Activated naive CD8-positive, alpha-beta T cell treated with anti-CD3 and anti-CD28 coated beads, Interleukin-2, amount 50 U/mL, for 16 hours (primary cell): ENCODE measurements around the gene SHISA8.
"Not testable (repeated sequence)": the region's sequence is repeated elsewhere in the genome, so short reads cannot be mapped to it uniquely, and the experiment has no call there.

ENCODE experiments used
- DNase-seq: peaks from one replicate; pipeline ENCODE4 v3.0.0-alpha.2; 2020; ENCODE audit warnings: low read depth, low spot score

The SHISA8 gene

DNA sequence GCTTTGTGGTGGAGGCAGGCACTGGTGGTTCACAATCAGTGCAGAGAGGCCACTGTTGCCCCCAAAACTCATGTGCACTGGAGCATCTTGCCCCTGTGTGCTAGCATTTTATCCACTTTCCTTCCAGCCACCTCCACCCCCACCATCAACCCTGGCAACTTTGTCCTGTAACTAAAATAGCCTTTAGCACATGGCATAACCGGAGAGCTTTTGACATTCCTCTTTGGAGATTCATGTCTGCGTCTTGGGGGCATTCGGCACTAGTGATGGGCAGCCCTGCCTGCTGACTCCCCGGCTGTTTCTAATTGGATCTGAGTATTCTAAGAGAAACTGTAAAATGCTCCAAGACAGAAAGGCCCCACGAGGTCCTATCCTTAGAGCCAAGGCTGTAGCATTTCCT, 15.8 kb downstream of the SHISA8 start:
- no peak for DNase-seq

DNA sequence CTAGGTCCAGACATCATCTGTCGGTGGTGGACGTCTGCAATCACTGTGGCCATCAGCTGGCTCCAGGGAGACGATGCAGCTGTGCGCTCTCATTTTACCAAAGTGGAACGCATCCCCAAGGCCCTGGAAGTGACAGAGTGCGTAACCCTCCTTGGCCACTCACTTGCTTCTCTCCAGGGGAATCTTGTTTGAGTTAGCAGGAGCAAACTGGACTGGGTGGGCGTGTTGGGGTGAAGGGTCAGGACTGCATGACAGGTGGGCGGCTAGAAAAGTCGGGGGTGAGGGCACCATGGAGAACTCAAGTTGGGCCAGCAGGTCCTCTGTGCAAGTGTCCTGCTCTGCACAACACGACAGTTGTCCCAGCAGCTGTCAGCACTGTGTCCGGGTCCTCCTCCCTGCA, 16.2 kb downstream of the SHISA8 start:
- no peak for DNase-seq

DNA sequence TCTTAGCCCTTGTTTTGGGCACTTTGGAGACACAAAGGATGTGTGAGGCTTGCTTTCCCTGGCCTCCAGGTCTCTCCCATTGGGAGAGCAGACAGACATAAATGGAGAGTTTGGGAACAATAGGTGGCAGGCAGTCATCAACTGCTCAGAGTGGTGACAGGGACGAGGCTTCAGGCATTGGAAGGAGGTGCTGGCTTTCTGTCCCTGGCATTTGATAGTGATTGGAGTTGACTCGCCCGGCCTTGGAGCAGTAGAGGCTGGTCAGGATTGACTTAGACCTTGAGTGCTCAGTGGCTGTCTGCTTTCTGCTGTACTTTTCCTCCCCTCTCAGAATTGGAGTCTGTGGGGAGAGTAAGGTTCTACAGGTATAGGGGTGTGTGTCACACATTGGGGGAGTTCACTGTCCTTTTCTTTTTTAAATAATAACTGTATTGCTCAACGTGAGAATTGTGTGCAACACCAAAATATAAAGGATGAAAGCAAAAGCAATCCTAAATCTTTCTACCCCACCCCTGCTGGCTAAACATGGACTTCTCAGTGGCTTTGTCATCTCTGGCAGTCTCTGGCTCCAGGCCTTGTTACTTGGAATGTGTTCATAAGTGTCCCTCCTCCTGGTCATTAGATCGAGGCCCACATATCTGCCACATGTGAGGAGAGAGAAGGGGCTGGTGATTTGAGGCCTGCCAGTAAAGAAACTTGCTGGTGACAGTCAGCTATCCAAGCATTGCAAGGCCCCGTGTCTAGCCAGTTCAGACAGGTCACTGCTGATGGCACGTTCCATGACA, 21.1 kb downstream of the SHISA8 start:
- no peak for DNase-seq

DNA sequence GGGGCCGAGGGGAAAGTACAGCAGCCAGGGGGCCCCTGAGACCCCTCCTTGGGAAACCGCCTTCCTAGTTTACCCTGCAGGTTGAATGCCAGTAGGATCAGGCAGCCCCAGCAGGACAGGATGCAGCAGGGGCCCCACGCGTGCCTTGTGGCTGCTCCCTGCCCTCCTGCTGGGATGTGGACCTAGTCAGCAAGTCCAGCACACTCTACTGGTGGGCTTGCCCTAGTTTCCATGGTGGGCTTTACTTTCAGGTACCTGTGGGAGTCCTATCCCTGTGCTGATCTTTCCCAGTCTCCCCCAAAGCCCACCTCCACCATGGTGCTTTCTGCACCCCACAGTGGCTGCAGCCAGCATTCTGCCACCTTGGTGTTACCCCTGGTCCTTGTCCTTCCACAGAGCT, 22.2 kb downstream of the SHISA8 start:
- no peak for DNase-seq

GRCh38 chr22:41891407-41891806, 23.5 kb downstream of the SHISA8 start:
- DNase-seq, result no peak

GRCh38 chr22:41888627-41889200, 26.2 kb downstream of the SHISA8 start:
- DNase-seq, result no peak

- no peak for DNase-seq
These were observed 29.4 kb downstream of the SHISA8 start for GRCh38 chr22:41885516-41885915.

GRCh38 chr22:41885116-41885515, 29.8 kb downstream of the SHISA8 start:
- no peak for DNase-seq

DNA sequence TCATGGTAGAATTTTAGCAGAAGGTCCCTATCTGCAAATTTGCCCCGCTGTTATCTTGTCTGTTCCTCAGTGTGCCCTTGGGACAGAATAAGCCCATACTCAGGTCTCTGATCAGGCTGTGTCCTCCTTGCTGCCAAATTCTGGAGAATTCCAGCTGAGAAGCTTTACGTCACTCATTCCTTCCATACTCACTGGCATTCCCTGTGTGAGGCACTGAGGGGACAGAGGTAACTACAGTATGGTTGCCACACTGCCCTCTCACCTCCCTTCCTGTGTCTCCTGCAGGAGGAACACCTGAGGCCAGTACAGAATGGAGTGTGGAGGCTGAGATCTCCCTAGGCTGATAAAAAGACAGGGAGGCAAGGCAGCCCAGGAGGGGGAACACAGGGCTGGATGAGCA, 31.5 kb downstream of the SHISA8 start:
- DNase-seq, result no peak

DNA sequence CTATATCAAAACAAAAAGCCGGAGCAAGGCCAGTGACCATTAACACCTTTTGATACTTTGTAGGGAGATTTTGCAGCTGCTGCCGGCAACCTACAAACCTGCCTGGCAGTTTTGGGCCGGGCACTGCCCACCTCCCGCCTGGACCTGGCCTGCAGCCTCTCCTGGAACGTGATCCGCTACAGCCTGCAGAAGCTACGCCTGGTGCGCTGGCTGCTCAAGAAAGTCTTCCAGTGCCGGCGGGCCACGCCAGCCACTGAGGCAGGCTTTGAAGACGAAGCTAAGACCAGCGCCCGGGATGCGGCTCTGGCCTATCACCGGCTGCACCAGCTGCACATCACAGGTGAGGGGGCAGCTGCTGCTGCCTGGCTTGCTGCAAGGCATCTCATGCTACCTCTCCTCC, 34.2 kb downstream of the SHISA8 start:
- DNase-seq, result no peak

GRCh38 chr22:41876675-41877074, 38.2 kb downstream of the SHISA8 start:
- no peak for DNase-seq

DNA sequence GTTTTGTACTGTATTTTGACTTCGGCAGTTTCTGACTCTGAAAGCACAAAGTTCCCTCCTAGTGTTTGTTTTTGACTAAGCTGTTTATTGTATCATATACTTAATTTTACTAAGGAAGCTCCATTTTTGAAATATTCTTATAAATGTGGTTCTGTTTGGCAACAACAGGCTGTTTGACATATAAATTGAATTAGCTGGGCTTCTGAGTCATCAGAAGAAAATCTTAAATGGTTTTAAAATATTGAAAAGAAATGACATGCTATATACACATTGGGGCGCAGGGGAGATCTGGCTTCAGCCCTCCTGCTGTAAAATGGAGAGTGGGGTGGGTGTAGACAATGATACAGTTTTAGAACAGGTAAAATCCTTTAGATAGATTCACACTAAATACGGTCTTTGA, 38.6 kb downstream of the SHISA8 start:
- DNase-seq, result no peak

- no peak for DNase-seq
These were observed 39.2 kb downstream of the SHISA8 start for GRCh38 chr22:41875531-41876270.

- DNase-seq, result no peak
These were observed 40.8 kb downstream of the SHISA8 start for GRCh38 chr22:41874090-41874489.

GRCh38 chr22:41873391-41873790, 41.5 kb downstream of the SHISA8 start:
- no peak for DNase-seq

- no peak for DNase-seq
These were observed 44.1 kb downstream of the SHISA8 start for GRCh38 chr22:41870786-41871185.

- DNase-seq, result not testable (repeated sequence)
These were observed 44.8 kb downstream of the SHISA8 start for GRCh38 chr22:41870081-41870480.

DNA sequence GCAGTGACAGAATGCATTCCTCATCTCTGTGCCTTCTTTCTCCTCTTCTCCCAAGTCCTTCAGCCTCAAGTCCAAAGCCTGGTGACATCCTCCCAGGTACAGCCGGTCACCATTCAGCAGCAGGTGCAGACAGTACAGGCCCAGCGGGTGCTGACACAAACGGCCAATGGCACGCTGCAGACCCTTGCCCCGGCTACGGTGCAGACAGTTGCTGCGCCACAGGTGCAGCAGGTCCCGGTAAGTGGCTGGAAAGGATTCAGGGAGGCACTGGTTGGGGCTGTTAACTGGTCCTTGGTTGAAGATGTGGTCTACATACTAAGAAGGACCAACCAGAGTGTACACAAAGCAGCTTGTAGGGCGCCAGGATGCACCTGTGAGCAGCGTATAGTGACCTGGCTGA, 46.3 kb downstream of the SHISA8 start:
- DNase-seq, result no peak

DNA sequence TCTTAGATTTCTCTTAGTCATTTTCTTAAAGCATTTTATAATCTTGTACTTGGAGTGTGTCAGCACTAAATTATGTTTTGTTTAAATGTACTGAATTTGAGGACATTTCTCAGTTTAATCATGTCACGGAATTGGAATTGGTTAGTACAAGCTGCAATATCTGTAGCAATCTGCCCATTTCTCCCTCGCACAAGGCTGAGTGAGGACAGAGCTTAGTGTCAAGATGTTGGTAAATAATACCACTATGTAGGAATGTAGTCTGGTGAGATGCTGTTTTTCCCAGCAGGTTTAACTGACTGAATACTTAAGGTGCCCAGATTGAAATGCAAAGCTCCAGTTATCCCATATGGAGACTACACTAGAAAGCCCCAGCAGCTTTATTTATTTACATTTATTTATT, 51.4 kb downstream of the SHISA8 start:
- DNase-seq, result no peak

DNA sequence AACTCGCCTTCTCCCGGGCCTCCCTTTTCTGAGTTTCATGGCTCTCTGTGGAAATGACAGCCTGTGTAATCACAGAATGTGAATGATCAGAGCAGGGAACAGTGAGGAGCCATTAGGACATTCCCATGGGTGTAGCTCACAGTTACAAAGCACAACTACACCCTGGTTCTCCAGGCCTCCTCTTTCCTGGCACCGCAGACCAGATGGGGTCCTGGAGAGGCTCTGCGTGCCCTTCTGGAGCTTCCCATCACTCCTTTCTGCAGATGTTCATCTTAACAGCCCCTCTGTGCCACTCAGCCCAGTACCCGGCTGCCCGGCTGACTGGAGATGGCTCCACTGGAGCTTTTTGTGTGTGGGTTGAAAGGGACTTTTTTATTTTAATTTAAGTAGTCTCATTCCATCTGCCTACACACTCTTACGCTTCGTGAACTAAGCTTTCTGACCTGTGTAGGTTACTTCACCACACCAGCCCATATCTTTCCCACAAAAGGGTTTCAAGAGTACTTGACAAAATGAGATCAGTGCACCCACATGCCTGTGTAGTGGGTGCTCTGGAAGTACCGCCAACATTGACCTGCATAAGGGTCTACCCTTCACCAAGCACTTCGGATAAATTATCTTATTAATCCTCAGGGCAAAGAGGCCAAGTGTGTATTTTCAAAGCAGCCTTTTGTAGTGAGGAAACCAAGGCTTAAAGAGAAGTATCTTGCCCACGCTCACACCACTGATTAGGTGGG, 52.2 kb downstream of the SHISA8 start:
- peak; percentile 17 for DNase-seq

DNA sequence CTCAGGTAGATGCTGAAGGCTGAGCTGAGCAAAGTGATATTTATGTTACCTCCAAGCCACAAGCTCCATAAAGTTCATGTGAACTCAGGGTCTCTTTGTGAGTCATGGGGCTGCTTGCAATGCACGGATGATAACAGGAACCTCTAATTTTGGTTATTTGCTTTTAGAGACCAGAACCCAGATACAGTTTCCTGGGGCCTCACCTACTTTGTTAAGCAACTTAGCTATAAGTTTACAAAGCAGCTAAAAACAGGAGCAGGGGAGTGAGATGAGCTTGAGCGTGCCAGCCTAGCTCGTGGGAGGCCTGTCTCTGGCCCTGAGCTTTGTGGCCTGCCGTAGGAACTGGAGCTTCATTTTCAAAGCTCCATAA, 52.7 kb downstream of the SHISA8 start:
- peak; percentile 6 for DNase-seq
